Urinary bladder (tissue), 4 donors: ENCODE data around the gene CLK1. TPM values are rescaled to one million over a fixed set of nuclear protein-coding genes. Genes with fewer than 3 reads are reported as not detected.
A peak's percentile ranks its signal among the peaks of the same experiment; 100 is the strongest.
"Not testable (repeated sequence)": the region's sequence is repeated elsewhere in the genome, so short reads cannot be mapped to it uniquely, and the experiment has no call there.

Experiments
- DNase-seq: peaks from one replicate; pipeline ENCODE4 v3.0.0-alpha.2; 2015; ENCODE audit errors: extremely low spot score
- H3K27ac ChIP-seq: one replicate; pipeline ENCODE4 v1.5.1; 2013; ENCODE audit warnings: low read depth, mild to moderate bottlenecking, moderate library complexity
- H3K36me3 ChIP-seq: one replicate; pipeline ENCODE4 v1.6.1; 2013; ENCODE audit warnings: mild to moderate bottlenecking, moderate library complexity; ENCODE audit not compliant: insufficient read depth
- H3K4me1 ChIP-seq: one replicate; pipeline ENCODE4 v1.6.1; 2013; ENCODE audit warnings: mild to moderate bottlenecking, moderate library complexity; ENCODE audit not compliant: insufficient read depth
- H3K4me3 ChIP-seq: one replicate; pipeline ENCODE4 v1.5.1; 2013; ENCODE audit warnings: low read depth, low read length
- WGBS: extraction: QIAGEN DNeasy Blood & Tissue Kit; methylation state at CpG from one replicate; pipeline ENCODE4 v1.1.7; 2013; 5-methylcytosine and 5-hydroxymethylcytosine counted together
- polyA plus RNA-seq: library from polyadenylated mRNA; stranded (reverse); fragments of 200-250 nt; gene quantifications from one replicate; pipeline ENCODE4 v1.2.3, GENCODE V29; 2013
- total RNA-seq: library from RNA; depleted of rRNA; stranded (reverse); fragments of >200 nt; gene quantifications from one replicate; pipeline ENCODE4 v1.2.3, GENCODE V29; 2014
- donor health status: healthy with polysubstance abuse.
- donor health status: healthy.

The CLK1 gene
- total RNA-seq: 251 TPM
- polyA plus RNA-seq: 101 TPM

DNA sequence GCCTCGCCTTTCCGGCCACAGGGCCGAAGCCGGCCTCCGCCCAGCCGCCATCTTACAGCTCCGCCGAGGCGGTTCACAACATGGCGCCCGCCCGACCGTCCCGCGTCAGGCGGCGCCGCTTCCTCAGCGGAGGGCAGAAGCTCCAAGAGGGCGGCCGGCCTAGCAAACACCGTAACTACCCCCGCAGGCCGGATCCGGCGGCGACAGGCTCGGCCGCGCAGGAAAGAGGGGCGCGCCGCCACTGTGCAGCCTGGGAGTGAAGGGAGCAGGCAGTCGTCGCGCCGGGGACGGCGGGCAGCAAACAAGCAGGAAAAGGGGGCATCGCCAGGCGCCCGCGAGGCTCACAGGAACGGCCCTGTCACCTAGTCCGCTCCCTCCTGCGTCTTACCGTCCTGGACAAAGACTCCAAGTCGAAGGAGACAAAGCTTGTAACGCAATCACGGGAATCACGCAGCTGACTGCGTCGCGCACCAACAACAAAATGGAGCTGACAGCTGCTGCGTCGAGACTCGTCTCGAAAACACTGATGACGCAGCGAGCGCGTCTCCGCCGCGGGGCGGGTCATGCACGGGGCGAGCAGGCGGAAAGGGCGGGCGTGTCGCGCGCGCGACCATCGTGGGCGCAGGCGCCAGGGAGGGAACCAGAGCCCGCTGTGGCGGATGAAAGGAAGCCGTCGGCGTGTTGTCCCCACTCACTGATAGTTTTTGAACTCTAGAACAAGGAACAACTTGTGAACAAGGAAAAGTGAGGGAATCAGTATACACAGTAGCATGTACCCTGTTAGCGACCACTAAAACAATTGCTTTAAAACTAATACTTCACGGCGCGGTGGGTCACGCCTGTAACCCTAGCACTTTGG lies at the start of gene CLK1:
Gene CLK1 (minus strand): TSS at position 483 of the 859 bp plus-strand sequence. CDS start 2,796 bp downstream, outside the sequence.
- Histone ChIP-seq H3K4me1 (no peaks in the 10 kb centered on the region), H3K27ac (peak within 1 kb of the TSS; percentile 100), H3K36me3 (no peaks in the 10 kb centered on the region), H3K4me3 (peak within 1 kb of the TSS; percentile 80)
- peak; percentile 89 for DNase-seq
- WGBS: under 1% methylated on average over 89 of the region's 89 CpGs

DNA sequence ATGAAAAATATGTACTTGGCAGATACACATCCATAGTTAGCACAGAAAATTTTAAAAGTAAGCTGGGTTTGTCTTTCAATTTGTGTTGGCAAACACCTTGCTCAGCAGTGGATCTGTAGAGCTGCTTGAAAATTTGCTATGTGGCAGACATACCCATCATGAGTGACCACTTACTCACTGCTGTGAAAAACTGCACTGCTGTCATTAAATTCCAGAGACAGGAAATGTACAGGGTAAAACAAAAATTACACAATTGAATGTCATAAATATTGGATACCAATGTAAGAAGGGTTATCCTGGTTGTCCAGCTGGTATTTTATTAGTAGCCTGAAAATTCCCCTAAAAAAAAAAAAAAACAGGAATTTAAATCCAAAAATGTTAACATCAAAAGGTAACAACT lies 49.2 kb upstream of the CLK1 start:
- no peaks in the 10 kb centered on the region for H3K4me1 ChIP-seq
- H3K27ac ChIP-seq: no peak overlapping the region
- DNase-seq: no peak
- no peak overlapping the region for H3K4me3 ChIP-seq
- peaks cover 10% of the 10 kb centered on the region for H3K36me3 ChIP-seq

DNA sequence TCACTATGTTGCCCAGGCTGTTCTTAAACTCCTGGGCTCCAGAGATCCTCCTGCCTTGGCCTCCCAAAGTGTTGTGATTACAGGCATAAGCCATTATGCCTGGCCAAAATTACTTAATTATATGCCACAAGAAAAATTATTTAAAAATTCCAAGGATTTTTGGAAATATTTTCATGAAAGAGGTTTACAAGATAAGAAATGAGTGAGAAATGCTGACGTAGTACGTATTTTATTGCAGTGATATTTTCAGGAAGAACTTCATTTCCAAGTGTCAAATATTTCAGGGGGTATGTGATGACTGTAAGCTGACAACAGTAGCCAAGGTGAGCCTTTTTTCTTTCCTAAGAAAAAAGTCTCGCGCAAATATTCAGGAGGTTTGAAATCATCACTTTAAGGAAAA lies 45.5 kb upstream of the CLK1 start:
- no peaks in the 10 kb centered on the region for H3K4me1 ChIP-seq
- no peak overlapping the region for H3K4me3 ChIP-seq
- H3K27ac ChIP-seq: no peak overlapping the region
- 94% methylated on average over 4 of the region's 4 CpGs for WGBS
- H3K36me3 ChIP-seq: peaks cover 10% of the 10 kb centered on the region
- DNase-seq: no peak

DNA sequence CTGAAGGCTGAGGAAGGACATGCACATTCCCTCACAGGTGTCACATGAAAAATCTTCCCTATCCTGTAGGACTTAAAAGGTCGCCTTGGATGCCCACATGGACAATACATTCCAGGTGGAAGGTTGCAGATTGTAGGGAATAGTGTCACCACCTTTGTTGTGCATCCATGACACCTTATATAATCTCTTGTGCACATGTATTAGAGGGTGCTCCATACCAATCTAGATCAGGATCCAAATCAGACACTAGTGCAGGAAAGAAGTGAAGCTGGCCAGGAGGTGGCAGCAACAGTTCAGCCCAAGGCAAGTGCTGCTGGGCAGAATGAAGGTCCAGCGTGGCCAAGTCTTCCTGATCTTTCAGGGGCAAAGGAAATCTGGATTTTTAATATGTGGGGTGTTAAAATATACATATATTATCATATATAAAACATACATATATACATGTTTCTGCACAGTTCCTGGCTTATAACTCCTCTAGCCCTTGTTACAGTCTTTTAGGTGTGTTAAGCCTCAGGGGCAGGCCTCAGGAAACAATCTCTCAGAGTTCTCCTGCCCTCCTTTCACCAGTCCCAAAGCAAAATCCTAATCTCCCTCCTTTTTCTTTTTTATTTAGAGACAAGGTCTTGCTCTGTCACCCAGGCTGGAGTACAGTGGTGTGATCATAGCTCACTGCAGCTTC lies 41.3 kb upstream of the CLK1 start:
- Histone ChIP-seq H3K27ac (no peak overlapping the region), H3K36me3 (peaks cover 9% of the 10 kb centered on the region), H3K4me1 (no peaks in the 10 kb centered on the region), H3K4me3 (no peak overlapping the region)
- 52% methylated on average over 2 of the region's 2 CpGs for WGBS
- peak; percentile 14 for DNase-seq

DNA sequence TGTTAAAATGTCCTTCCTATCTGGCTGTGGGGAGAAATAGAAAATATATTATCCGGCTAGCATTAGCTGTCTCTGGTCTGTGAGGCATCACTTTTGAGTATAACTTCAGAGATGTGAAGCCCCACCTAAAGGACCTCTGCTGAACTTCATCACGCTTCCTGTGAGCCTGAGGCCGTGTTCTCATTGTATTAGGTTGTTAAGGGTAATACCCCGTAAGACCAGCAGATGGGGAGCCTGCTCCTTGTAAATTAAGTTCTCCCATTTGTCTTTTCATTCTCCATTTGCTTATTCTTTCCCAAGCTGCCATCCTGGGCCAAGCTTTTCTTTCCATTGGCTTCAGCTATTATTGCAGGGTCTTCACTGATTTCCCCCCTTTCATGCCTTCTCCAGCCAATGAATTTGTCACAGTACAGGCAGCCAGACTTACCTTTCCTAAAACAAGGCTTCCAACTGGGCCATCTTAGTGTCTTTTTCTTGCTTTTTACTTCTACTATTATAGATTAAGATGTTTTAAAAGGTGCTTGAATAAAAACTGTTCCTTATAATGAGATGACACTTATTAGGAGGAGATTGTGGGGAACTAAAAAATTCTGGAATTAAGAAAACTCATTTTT lies 37.1 kb upstream of the CLK1 start:
- DNase-seq: peak; percentile 32
- Histone ChIP-seq H3K36me3 (peaks cover 7% of the 10 kb centered on the region), H3K4me3 (no peak overlapping the region), H3K4me1 (no peaks in the 10 kb centered on the region), H3K27ac (no peak overlapping the region)
- WGBS: 5% methylated on average over 4 of the region's 4 CpGs

DNA sequence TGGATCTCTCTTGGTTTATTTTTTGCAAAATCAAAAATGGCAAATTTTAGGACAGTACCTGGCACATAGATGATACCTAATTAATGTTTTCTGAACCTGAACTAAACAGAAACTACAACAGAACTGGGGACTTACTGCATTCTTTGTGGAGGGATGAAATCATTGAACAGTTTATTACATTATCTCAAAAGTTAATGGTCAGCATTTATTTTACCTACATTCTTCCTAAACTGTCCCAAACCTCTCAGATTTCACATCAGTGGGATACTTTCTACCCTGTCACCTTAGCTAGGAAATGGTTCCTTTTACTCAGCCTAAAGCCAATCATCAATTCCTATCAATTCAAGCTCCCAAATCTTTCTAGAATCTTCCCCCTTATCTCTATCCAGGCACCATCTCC lies 35.0 kb upstream of the CLK1 start:
- Histone ChIP-seq H3K36me3 (peaks cover 9% of the 10 kb centered on the region), H3K27ac (no peak overlapping the region), H3K4me1 (no peaks in the 10 kb centered on the region), H3K4me3 (no peak overlapping the region)
- DNase-seq: no peak

DNA sequence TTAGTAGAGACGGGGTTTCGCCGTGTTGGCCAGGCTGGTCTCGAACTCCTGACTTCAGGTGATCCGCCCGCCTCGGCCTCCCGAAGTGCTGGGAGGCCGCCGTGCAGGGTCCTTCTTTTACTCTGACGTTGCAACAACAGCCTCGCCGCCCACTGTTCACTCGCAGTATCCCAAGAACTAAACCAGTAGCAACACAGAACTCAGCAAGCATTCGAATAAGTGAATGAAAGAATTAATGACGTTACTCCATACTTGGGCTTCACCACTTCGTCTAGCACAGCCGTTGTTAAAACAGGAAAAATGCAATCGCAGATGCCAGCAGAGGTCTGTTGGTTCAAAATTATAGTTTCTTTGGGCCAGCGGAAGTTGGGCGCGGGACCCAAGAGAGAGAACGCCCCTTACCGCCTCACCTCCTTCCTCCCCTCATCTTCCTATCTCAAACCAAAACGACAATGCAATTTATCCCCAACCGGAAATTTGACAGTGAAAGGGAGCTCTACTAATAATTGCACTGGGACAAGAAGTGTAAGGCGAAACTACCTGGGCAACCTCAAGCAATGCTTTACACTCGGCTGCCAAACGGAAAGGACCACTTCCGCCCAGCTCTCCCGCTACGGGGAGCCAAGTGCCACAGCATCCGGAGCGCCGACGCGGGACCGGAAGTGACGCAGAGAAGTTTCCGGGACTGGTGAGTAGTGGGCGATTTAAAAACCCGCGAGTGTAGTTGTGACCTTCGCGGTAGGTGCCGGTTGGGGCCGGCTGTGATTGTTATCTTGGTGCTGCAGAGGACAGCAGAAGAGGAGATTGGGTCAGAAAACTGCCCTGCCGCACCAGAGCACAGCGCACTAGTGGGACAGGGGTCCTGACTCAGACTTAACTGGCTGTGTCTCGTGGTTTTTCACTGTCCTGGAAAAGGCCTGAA lies 24.5 kb upstream of the CLK1 start, which contains the start of the genes NIF3L1 and PPIL3:
Gene NIF3L1 (plus strand): TSS at position 668 of the 922 bp plus-strand sequence. CDS start 2,573 bp downstream, outside the sequence.
Gene PPIL3 (minus strand): TSS at position 374 of the 922 bp plus-strand sequence. CDS start 1,462 bp downstream, outside the sequence.
- WGBS: under 1% methylated on average over 50 of the region's 50 CpGs
- Histone ChIP-seq H3K4me3 (peak within 1 kb of the TSS; percentile 59), H3K4me1 (no peaks in the 10 kb centered on the region), H3K27ac (peak within 1 kb of the TSS; percentile 76), H3K36me3 (peaks cover 2% of the 10 kb centered on the region)
- DNase-seq: peak; percentile 96

DNA sequence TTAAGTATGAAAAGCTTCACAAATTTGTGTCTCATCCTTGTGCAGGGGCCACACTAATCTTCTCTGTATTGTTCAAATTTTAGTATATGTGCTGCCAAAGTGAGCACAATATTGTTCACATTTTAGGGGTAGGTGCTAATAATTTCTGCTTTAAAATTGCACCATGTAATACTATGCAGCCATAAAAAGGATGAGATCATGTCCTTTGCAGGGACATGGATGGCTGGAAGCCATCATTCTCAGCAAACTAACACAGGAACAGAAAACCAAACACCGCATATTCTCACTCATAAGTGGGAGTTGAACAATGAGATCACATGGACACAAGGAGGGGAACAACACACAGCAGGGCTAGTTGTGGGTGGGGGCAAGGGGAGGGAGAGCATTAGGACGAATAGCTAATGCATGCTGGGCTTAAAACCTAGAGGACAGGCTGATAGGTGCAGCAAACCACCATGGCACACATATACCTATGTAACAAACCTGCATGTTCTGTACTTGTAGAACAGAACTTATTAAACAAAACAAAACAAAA lies 17.3 kb upstream of the CLK1 start:
- H3K27ac ChIP-seq, H3K36me3 ChIP-seq, H3K4me3 ChIP-seq, H3K4me1 ChIP-seq, DNase-seq: not testable (repeated sequence)
- 85% methylated on average over 2 of the region's 2 CpGs for WGBS

DNA sequence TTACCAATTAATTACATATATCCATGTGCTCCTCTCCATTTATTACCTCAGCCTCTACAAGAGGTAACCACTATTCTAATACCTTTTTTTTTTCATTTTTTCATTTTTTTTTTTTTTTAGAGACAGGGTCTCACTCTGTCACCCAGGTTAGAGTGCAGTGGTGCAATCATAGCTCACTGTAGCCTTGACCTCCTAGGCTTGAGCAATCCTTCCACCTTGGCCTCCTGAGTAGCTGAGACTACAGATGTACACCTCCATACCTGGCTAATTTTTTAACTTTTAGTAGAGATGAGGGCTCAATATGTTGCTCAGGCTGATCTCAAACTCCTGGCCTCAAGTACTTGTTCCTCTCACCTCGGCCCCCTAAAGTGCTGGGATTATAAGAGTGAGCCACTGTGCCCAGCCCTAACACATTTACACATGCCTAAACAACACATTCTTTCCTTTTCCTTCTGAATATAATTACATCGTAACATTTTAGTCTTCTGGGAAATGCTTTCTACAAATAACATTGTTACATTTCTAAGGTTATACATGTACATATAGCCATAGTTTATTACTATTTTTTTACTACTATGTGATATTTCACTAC lies 13.9 kb upstream of the CLK1 start:
- WGBS: 93% methylated on average over 2 of the region's 2 CpGs
- Histone ChIP-seq H3K4me3 (no peak overlapping the region), H3K27ac (no peak overlapping the region), H3K36me3 (peaks cover 3% of the 10 kb centered on the region), H3K4me1 (no peaks in the 10 kb centered on the region)
- no peak for DNase-seq

DNA sequence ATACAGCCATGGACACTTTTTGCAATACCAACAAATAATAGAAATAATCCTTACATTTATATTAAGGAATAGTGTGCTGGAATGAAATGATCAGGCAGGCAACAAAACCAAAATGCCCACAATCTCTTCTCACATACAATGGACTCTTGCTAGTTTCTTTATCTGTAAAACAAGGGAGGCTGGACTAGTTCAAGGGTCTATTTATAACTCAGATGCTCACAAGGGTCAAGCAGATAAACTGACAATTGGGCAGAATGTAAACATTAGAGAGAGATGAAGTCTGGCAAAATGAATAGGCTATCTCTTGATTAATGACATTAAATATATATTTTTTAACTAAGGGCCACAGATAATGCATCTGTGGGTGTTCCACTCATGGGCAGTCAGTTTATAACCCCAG lies 13.0 kb upstream of the CLK1 start:
- no peaks in the 10 kb centered on the region for H3K4me1 ChIP-seq
- peaks cover 3% of the 10 kb centered on the region for H3K36me3 ChIP-seq
- H3K4me3 ChIP-seq: no peak overlapping the region
- H3K27ac ChIP-seq: no peak overlapping the region
- DNase-seq: no peak

DNA sequence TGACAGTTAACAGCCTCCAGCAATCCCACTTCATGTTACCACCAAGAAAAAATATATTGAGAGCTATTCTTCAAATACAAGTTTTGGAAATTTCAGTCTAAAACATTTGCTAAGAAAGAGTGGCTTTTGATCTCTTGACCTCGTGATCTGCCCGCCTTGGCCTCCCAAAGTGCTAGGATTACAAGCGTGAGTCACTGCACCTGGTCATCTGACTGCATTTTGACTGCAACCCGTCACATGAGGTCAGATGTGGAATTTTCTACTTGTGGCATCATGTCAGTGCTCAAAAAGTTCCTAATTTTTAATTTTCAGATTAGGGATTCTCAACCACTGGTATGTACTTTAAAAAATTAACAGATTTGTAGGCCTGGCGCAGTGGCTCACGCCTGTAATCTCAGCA lies 9.1 kb upstream of the CLK1 start:
- DNase-seq: no peak
- H3K36me3 ChIP-seq: no peaks in the 10 kb centered on the region
- no peak overlapping the region for H3K4me3 ChIP-seq
- H3K4me1 ChIP-seq: no peaks in the 10 kb centered on the region
- H3K27ac ChIP-seq: no peak overlapping the region
- WGBS: 97% methylated on average over 6 of the region's 6 CpGs

DNA sequence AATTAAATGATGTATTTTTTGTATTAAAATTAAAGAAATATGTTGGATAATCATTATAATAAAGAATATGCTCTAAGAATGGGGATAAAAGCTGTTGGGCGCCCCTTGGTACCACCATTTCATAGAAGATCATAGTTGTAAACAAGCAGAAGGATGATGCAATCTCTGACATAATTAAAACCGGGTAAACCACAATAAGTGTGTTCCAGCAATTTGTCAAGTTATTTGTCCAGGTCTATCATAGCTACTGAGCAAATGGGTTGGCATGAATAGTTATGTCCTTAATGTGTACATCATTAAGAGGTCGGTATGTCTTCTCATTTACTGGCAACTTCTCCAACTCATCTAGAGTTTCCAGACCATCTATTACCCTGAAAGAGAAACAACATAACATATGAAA lies 6.7 kb upstream of the CLK1 start:
- no peaks in the 10 kb centered on the region for H3K36me3 ChIP-seq
- no peak overlapping the region for H3K4me3 ChIP-seq
- no peak overlapping the region for H3K27ac ChIP-seq
- WGBS: 87% methylated on average over 3 of the region's 3 CpGs
- no peaks in the 10 kb centered on the region for H3K4me1 ChIP-seq
- no peak for DNase-seq
